H1 (cell line): ENCODE data around the gene TK2.

Experiments
- CHD2 ChIP-seq: IDR thresholded peaks from 2 replicates; pipeline ENCODE4 v1.6.1; 2012; ENCODE audit warnings: low read length, improper control_type of control experiment
- EZH2 ChIP-seq: fragments of 200-600 bp; sonication (generic); IDR thresholded peaks from 2 replicates; pipeline ENCODE4 v1.7.1; 2012; ENCODE audit warnings: low read depth, mild to moderate bottlenecking, moderate library complexity, low read length, inconsistent platforms; ENCODE audit not compliant: severe bottlenecking
- JUND ChIP-seq: IDR thresholded peaks from 2 replicates; pipeline ENCODE4 v1.6.1; 2011; ENCODE audit warnings: mild to moderate bottlenecking, improper control_type of control experiment, low read length
- KDM1A ChIP-seq: fragments of 200-600, 300-600 bp; sonication (generic); IDR thresholded peaks from 2 replicates; pipeline ENCODE4 v1.7.1; 2016; ENCODE audit warnings: mild to moderate bottlenecking, low read length, borderline replicate concordance
- MAX ChIP-seq: IDR thresholded peaks from 2 replicates; pipeline ENCODE4 v1.6.1; 2012; ENCODE audit warnings: inconsistent platforms
- PHF8 ChIP-seq: fragments of 200-600 bp; sonication (generic); conservative IDR thresholded peaks from 2 replicates; pipeline ENCODE4 v1.7.1; 2012; ENCODE audit warnings: low read depth, mild to moderate bottlenecking, inconsistent platforms, low read length, moderate library complexity
- POLR2A ChIP-seq, 2 experiments: IDR thresholded peaks; 1 replicate in 1 of 2; 2 replicates in 1 of 2; pipeline ENCODE4 v1.6.1; 2011; ENCODE audit warnings: low read depth in 2 of 2, low read length in 2 of 2, mild to moderate bottlenecking in 2 of 2; ENCODE audit errors: control extremely low read depth in 1 of 2
- POLR2AphosphoS5 ChIP-seq: IDR thresholded peaks from 2 replicates; pipeline ENCODE4 v1.6.1; 2011; ENCODE audit warnings: low read depth, low read length
- RAD21 ChIP-seq, 2 experiments: IDR thresholded peaks in 1 of 2; conservative IDR thresholded peaks in 1 of 2; 2 replicates each; pipeline ENCODE4 v1.6.1; 2011; ENCODE audit warnings: low read depth in 2 of 2, low read length in 2 of 2, improper control_type of control experiment in 1 of 2, inconsistent platforms in 1 of 2, mild to moderate bottlenecking in 1 of 2, moderate library complexity in 1 of 2
- RFX5 ChIP-seq: IDR thresholded peaks from 2 replicates; pipeline ENCODE4 v1.6.1; 2011; ENCODE audit warnings: low read depth, low read length, improper control_type of control experiment, borderline replicate concordance
- SP1 ChIP-seq: IDR thresholded peaks from 2 replicates; pipeline ENCODE4 v1.6.1; 2011; ENCODE audit warnings: low read depth, low read length
- SP2 ChIP-seq: IDR thresholded peaks from 2 replicates; pipeline ENCODE4 v1.6.1; 2012; ENCODE audit warnings: mild to moderate bottlenecking, low read length, inconsistent platforms
- ZNF274 ChIP-seq: IDR thresholded peaks from 2 replicates; pipeline ENCODE4 v1.7.0; 2012; ENCODE audit warnings: low read length, borderline replicate concordance; ENCODE audit errors: extremely low read depth
- TF ChIP-seq, protein P1 (sequence below), 3 experiments: IDR thresholded peaks; 1 replicate in 2 of 3; 2 replicates in 1 of 3; pipeline versions ENCODE4 v1.5.1 to v1.6.1; 2011; ENCODE audit warnings: low read length in 3 of 3, mild to moderate bottlenecking in 3 of 3, inconsistent platforms in 2 of 3, low read depth in 1 of 3, moderate library complexity in 1 of 3; ENCODE audit not compliant: insufficient read depth in 1 of 3; ENCODE audit errors: control extremely low read depth in 1 of 3

DNA sequence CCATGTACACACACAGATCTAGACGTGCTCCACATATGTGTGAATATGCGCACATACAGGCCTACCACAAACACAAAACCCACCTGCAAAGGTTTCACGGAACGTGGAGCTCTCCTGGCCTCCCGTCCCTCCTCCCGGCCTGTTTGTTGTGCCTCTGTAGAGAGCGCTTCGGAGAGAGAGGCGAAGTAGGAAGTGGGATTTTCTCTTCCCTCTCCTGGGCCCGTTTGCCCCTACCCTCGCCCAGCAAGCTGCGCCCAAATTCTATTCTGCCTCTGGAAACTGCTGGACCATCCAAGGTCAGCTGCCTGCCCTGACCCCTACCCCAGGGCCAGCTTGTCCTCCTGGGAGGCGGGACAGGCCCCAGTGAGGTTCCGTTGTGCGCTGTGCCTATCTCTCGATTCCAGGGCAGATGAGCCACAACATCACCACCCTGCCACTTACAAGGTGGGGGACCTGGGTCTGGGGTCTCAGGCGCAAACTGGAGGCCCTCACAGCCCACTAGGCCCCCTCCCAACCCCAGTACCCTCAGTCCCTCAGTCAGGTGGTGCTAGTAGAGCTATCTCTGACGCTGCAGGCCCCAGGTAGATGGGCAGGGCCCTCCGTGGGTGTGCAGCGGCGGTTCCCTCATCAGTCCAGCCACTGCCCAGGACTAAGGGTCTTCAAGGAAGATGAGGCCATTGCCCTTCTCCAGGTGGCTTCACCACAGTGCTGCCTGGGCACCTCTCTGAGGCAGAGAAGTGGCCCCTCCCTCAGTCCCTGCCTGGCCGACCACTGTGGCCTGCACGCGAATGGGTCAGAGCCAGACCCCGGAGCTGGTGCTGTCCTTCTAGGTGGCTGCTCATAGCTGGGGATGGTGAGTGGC lies 68.6 kb downstream of the TK2 start:
- no peak for TF ChIP-seq RAD21 (IDR thresholded peaks at IDR 0.05 in 1 of 2, conservative IDR thresholded peaks at IDR 0.05 in 1 of 2; ENCODE audit: low read depth in 2 of 2, low read length in 2 of 2)
- no peak for TF ChIP-seq PHF8
- TF ChIP-seq KDM1A = no peak
- TF ChIP-seq, protein P1, sequence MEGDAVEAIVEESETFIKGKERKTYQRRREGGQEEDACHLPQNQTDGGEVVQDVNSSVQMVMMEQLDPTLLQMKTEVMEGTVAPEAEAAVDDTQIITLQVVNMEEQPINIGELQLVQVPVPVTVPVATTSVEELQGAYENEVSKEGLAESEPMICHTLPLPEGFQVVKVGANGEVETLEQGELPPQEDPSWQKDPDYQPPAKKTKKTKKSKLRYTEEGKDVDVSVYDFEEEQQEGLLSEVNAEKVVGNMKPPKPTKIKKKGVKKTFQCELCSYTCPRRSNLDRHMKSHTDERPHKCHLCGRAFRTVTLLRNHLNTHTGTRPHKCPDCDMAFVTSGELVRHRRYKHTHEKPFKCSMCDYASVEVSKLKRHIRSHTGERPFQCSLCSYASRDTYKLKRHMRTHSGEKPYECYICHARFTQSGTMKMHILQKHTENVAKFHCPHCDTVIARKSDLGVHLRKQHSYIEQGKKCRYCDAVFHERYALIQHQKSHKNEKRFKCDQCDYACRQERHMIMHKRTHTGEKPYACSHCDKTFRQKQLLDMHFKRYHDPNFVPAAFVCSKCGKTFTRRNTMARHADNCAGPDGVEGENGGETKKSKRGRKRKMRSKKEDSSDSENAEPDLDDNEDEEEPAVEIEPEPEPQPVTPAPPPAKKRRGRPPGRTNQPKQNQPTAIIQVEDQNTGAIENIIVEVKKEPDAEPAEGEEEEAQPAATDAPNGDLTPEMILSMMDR (IDR thresholded peaks at IDR 0.05; ENCODE audit: control extremely low read depth in 1 of 3, insufficient read depth in 1 of 3, low read depth in 1 of 3, low read length in 3 of 3) = no peak
- no peak for TF ChIP-seq CHD2
- TF ChIP-seq RFX5 = no peak
- no peak for TF ChIP-seq ZNF274
- TF ChIP-seq MAX = no peak
- TF ChIP-seq JUND = no peak
- no peak for TF ChIP-seq EZH2
- no peak for TF ChIP-seq SP1
- TF ChIP-seq POLR2A (IDR thresholded peaks at IDR 0.05; ENCODE audit: control extremely low read depth in 1 of 2, low read depth in 2 of 2, low read length in 2 of 2) = no peak
- TF ChIP-seq SP2 = no peak
- TF ChIP-seq POLR2AphosphoS5 = no peak
